ENCODE data around the gene CCDC92.

DNA sequence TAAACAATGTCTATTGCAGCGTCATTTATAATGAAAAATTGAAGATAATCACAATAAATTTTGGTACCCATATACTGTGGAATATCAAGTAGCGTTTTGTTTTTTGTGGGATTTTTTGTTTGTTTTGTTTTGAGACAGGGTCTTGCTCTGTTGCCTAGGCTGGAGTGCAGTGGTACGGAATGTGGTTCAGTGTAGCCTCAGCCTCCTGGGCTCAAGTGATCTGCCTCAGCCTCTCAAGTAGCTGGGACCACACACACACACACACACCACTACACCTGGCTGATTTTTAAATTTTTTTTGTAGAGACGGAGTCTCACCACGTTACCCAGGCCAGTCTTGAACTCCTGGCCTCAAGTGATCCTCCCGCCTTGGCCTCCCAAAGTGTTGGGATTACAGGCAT is 6.9 kb upstream of the CCDC92 start:
- TF ChIP-seq, protein P1, sequence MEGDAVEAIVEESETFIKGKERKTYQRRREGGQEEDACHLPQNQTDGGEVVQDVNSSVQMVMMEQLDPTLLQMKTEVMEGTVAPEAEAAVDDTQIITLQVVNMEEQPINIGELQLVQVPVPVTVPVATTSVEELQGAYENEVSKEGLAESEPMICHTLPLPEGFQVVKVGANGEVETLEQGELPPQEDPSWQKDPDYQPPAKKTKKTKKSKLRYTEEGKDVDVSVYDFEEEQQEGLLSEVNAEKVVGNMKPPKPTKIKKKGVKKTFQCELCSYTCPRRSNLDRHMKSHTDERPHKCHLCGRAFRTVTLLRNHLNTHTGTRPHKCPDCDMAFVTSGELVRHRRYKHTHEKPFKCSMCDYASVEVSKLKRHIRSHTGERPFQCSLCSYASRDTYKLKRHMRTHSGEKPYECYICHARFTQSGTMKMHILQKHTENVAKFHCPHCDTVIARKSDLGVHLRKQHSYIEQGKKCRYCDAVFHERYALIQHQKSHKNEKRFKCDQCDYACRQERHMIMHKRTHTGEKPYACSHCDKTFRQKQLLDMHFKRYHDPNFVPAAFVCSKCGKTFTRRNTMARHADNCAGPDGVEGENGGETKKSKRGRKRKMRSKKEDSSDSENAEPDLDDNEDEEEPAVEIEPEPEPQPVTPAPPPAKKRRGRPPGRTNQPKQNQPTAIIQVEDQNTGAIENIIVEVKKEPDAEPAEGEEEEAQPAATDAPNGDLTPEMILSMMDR (CRISPR knock-in tag; IDR thresholded peaks at IDR 0.05), result no peak
- TF ChIP-seq, protein P2, sequence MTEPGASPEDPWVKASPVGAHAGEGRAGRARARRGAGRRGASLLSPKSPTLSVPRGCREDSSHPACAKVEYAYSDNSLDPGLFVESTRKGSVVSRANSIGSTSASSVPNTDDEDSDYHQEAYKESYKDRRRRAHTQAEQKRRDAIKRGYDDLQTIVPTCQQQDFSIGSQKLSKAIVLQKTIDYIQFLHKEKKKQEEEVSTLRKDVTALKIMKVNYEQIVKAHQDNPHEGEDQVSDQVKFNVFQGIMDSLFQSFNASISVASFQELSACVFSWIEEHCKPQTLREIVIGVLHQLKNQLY (CRISPR knock-in tag; IDR thresholded peaks at IDR 0.05), result no peak
- TF ChIP-seq KDM4B (CRISPR knock-in tag; IDR thresholded peaks at IDR 0.05) (no peak), AHR (CRISPR knock-in tag; IDR thresholded peaks at IDR 0.05) (no peak), NPAS2 (CRISPR knock-in tag; IDR thresholded peaks at IDR 0.05; ENCODE audit: borderline replicate concordance) (no peak), CBX5 (CRISPR knock-in tag; IDR thresholded peaks at IDR 0.05; ENCODE audit: borderline replicate concordance) (no peak), NFE2 (CRISPR knock-in tag; IDR thresholded peaks at IDR 0.05) (no peak)
- TF ChIP-seq, protein P3, sequence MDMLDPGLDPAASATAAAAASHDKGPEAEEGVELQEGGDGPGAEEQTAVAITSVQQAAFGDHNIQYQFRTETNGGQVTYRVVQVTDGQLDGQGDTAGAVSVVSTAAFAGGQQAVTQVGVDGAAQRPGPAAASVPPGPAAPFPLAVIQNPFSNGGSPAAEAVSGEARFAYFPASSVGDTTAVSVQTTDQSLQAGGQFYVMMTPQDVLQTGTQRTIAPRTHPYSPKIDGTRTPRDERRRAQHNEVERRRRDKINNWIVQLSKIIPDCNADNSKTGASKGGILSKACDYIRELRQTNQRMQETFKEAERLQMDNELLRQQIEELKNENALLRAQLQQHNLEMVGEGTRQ (IDR thresholded peaks at IDR 0.05; ENCODE audit: low read depth, low read length), result no peak
- TF ChIP-seq, protein P3 (CRISPR knock-in tag; IDR thresholded peaks at IDR 0.05; ENCODE audit: borderline replicate concordance), result no peak
- TF ChIP-seq, protein P4, sequence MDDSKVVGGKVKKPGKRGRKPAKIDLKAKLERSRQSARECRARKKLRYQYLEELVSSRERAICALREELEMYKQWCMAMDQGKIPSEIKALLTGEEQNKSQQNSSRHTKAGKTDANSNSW (CRISPR knock-in tag; IDR thresholded peaks at IDR 0.05; ENCODE audit: borderline replicate concordance), result no peak
- TF ChIP-seq, protein P5, sequence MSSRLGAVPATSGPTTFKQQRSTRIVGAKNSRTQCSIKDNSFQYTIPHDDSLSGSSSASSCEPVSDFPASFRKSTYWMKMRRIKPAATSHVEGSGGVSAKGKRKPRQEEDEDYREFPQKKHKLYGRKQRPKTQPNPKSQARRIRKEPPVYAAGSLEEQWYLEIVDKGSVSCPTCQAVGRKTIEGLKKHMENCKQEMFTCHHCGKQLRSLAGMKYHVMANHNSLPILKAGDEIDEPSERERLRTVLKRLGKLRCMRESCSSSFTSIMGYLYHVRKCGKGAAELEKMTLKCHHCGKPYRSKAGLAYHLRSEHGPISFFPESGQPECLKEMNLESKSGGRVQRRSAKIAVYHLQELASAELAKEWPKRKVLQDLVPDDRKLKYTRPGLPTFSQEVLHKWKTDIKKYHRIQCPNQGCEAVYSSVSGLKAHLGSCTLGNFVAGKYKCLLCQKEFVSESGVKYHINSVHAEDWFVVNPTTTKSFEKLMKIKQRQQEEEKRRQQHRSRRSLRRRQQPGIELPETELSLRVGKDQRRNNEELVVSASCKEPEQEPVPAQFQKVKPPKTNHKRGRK (CRISPR knock-in tag; IDR thresholded peaks at IDR 0.05), result no peak

All from HepG2 (cell line).